GM12878 (cell line): ENCODE measurements around the gene DNASE1L3. TPM values are rescaled to one million over a fixed set of nuclear protein-coding genes. Genes with fewer than 3 reads are reported as not detected.
A peak's percentile ranks its signal among the peaks of the same experiment; 100 is the strongest.

Experiments
- ATAC-seq: fragments of 200-7000 bp; cut with Tn5 transposase; 3 replicates; pipeline ENCODE4 v1.9.1; 2020; ENCODE audit warnings: mild to moderate bottlenecking, moderate library complexity
- BruUV-seq: library from RNA; stranded (reverse); fragments of 400-500 nt; replicated peaks from 2 replicates; lab custom pipeline; 2021; lab: Mats Ljungman, UMichigan
- CTCF ChIA-PET: fragments of 300-600 bp; sonication (Branson Sonifier 250); formaldehyde crosslinking; extraction: SDS; loops from one replicate; lab custom pipeline; 2021; ENCODE audit warnings: inconsistent platforms; lab: Yijun Ruan, JAX
- POLR2A ChIA-PET: fragments of 350-600 bp; formaldehyde crosslinking; extraction: SDS; loops from one replicate; lab custom pipeline; 2021; ENCODE audit warnings: inconsistent platforms; lab: Charles Lee
- RAD21 ChIA-PET: fragments of 300-600 bp; sonication (Branson Sonifier 250); formaldehyde crosslinking; loops from one replicate; lab custom pipeline; 2023; ENCODE audit warnings: antibody characterized with exemption; ENCODE audit not compliant: unreplicated experiment; lab: Charles Lee
- SMC1A ChIA-PET: fragments of 300-600 bp; sonication (Branson Sonifier 250); formaldehyde crosslinking; loops from one replicate; lab custom pipeline; 2023; ENCODE audit not compliant: unreplicated experiment, uncharacterized antibody; lab: Charles Lee
- DNase-seq: peaks from one replicate; pipeline ENCODE4 v3.0.0-alpha.2; 2011; ENCODE audit warnings: low read depth, low spot score
- FAIRE-seq: peaks from 3 replicates; lab custom pipeline; 2011; peaks lifted over from hg19 to GRCh38; lab: Jason Lieb, UNC
- H2AFZ ChIP-seq: 2 replicates; pipeline ENCODE4 v1.6.0; 2011; ENCODE audit warnings: low read depth, low read length, control low read depth; ENCODE audit not compliant: control insufficient read depth
- H3K27ac ChIP-seq: 2 replicates; pipeline ENCODE4 v1.5.1; 2011; ENCODE audit warnings: control low read depth; ENCODE audit not compliant: control insufficient read depth, insufficient read depth
- H3K27me3 ChIP-seq, 2 experiments: replicated peaks in 1 of 2; 2 replicates each; pipeline versions ENCODE4 v1.6.0 to v1.6.1; 2011; ENCODE audit warnings: low read length in 1 of 2; ENCODE audit not compliant: control insufficient read depth in 2 of 2, insufficient read depth in 2 of 2
- H3K36me3 ChIP-seq, 2 experiments: 2 replicates each; pipeline ENCODE4 v1.5.1; 2011; ENCODE audit warnings: low read length in 1 of 2; ENCODE audit not compliant: control insufficient read depth in 2 of 2, insufficient read depth in 2 of 2
- H3K4me1 ChIP-seq: 2 replicates; pipeline ENCODE4 v1.6.1; 2011; ENCODE audit warnings: mild to moderate bottlenecking, low read length, moderate library complexity, mixed read lengths; ENCODE audit not compliant: control insufficient read depth, insufficient read depth
- H3K4me2 ChIP-seq: 2 replicates; pipeline ENCODE4 v1.6.0; 2011; ENCODE audit warnings: control low read depth; ENCODE audit not compliant: control insufficient read depth, insufficient read depth
- H3K4me3 ChIP-seq: fragments of 200-600 bp; sonication (generic); 2 replicates; pipeline ENCODE4 v1.5.1; 2016
- H3K79me2 ChIP-seq: 2 replicates; pipeline ENCODE4 v1.6.0; 2011; ENCODE audit warnings: low read length; ENCODE audit not compliant: control insufficient read depth, insufficient read depth
- H3K9ac ChIP-seq: 2 replicates; pipeline ENCODE4 v1.8.0; 2011; ENCODE audit warnings: low read length, control low read depth, mixed read lengths; ENCODE audit not compliant: control insufficient read depth, insufficient read depth
- H3K9me3 ChIP-seq: replicated peaks from 3 replicates; pipeline ENCODE4 v1.5.1; 2011; ENCODE audit warnings: mild to moderate bottlenecking, low read length; ENCODE audit not compliant: control insufficient read depth, insufficient read depth
- H4K20me1 ChIP-seq: 2 replicates; pipeline ENCODE4 v1.6.0; 2011; ENCODE audit not compliant: control insufficient read depth, insufficient read depth
- CEBPB ChIP-seq, 2 experiments: fragments of 150-350 bp in 1 of 2; IDR thresholded peaks; 2 replicates each; pipeline ENCODE4 v1.6.1; 2012 to 2014; ENCODE audit warnings: low read depth in 2 of 2, low read length in 2 of 2, borderline replicate concordance in 1 of 2, inconsistent platforms in 1 of 2
- NR2F1 ChIP-seq: fragments of 450-650 bp; conservative IDR thresholded peaks from 2 replicates; pipeline ENCODE4 v1.6.1; 2017; ENCODE audit warnings: mild to moderate bottlenecking
- PAX8 ChIP-seq: fragments of 450-650 bp; IDR thresholded peaks from 2 replicates; pipeline ENCODE4 v1.6.1; 2017; ENCODE audit warnings: mild to moderate bottlenecking, moderate library complexity
- STAT3 ChIP-seq: IDR thresholded peaks from 2 replicates; pipeline ENCODE4 v1.6.1; 2011; ENCODE audit warnings: low read depth, low read length, improper control_type of control experiment
- USF1 ChIP-seq: IDR thresholded peaks from 2 replicates; pipeline ENCODE4 v1.6.1; 2011; ENCODE audit warnings: borderline replicate concordance, low read depth, mild to moderate bottlenecking, moderate library complexity, mixed read lengths, low read length; ENCODE audit not compliant: insufficient read depth; ENCODE audit errors: extremely low read length
- WGBS: methylation state at CpG from one replicate; pipeline ENCODE4 v1.1.6; 2016; ENCODE audit warnings: low lambda C conversion rate; ENCODE audit not compliant: insufficient replicate concordance, insufficient coverage; ENCODE audit errors: missing lambda C conversion rate; 5-methylcytosine and 5-hydroxymethylcytosine counted together
- in situ Hi-C: fragments of 300-500 bp; cut with MboI; formaldehyde crosslinking; loops from 9 replicates; pipeline ENCODE4 v1.14.3; 2018; ENCODE audit warnings: mixed read lengths
- intact Hi-C: fragments of 100-400 bp; cut with micrococcal nuclease; formaldehyde crosslinking; loops from one replicate; pipeline ENCODE4 v1.14.2; 2022; ENCODE audit not compliant: unreplicated experiment
- polyA plus RNA-seq, 11 experiments: library from polyadenylated mRNA; depleted of rRNA in 4 of 11; unstranded in 6 of 11; stranded (reverse) in 5 of 11; fragments of >200 nt; fragmentation: Nextera tagmentation in 4 of 11; fragmentation: Illumina TruSeq in 1 of 11; extraction: Ambion mirVana in 4 of 11; extraction: Trizol in 1 of 11; gene quantifications; 1 replicate in 1 of 11; 2 replicates in 10 of 11; pipeline versions ENCODE4 v1.2.1 to v1.2.3, GENCODE V29; 2011 to 2016; ENCODE audit warnings: inconsistent platforms in 2 of 11, missing spikeins in 2 of 11, low read depth in 1 of 11
- total RNA-seq, 4 experiments: library from RNA; depleted of rRNA in 3 of 4; stranded (reverse); fragments of >200 nt in 3 of 4; fragmentation: Illumina TruSeq in 1 of 4; extraction: Trizol in 1 of 4; gene quantifications; 2 replicates each; pipeline versions ENCODE4 v1.2.1 to v1.2.3, GENCODE V29; 2013 to 2021

Gene DNASE1L3
- total and polyA plus RNA-seq, 10 of the 15 experiments (the other 5 are each of a cell fraction or from before 2014, with no cell fraction given), result 3.2 to 72.1 (median 6.3) TPM

DNA sequence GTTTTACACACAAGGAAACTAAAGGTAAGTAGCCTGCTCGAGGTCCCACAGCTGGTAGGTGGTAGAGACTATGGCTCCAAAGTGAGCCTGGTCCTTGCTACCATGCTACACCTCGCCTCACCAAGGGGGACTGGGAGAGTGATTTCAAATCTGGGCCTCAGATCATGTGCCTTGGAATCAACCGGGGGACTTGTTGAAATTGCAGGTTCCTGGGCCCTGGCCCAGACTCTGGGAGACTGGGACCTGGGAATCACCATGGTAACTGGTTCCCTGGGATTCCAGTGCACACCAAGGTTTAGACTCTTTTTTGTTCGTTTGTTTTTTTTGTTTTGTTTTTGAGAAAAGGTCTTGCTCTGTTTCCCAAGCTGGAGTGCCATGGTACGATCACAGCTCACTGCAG, 21.1 kb downstream of the DNASE1L3 start (continued):
- TF ChIP-seq PAX8, result no peak
- no peak for TF ChIP-seq USF1

DNA sequence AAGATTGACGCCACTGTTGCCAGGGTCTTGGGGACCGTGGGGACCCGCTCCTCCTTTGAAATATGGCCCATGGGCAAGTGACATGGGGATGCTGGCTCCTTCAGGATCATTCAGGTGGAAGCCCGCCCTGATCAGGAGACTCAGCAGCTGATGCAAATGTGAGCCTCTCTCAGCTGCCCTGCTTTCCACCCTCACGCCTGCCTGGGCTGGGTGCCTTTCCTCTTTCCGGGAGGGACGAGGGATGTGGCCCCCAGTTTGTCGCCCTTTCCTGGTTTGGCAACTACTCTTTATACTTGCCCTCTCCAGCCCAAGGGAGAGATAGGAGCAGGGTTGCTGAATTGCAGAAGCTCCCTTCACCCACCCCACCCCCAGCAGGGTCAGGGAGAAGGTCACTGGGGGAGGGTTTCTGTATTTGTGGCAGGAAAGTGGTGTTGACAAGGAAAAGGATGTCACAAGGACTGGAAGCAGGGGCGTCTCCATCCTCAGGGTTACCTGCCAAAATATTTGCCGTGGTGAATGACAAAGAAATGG, 21.8 kb downstream of the DNASE1L3 start:
- Histone ChIP-seq H3K4me1 (peaks cover 3% of the 10 kb centered on the region; the same call in 1 of the 2 replicates), H2AFZ (no peak overlapping the region), H3K4me3 (no peak overlapping the region), H3K27ac (no peak overlapping the region), H3K27me3 (no peaks in the 10 kb centered on the region), H3K79me2 (no peaks in the 10 kb centered on the region), H3K4me2 (no peak overlapping the region), H3K9ac (no peak overlapping the region), H3K36me3 (peaks cover 1 to 6% of the 10 kb centered on the region in 2 experiments; a peak in 2 of 4 replicates), H3K9me3 (peaks cover 7% of the 10 kb centered on the region; the same call in 2 of the 3 replicates), H4K20me1 (no peaks in the 10 kb centered on the region)
- TF ChIP-seq STAT3 (no peak), NR2F1 (peak; percentile 64; the same call in 1 of the 2 replicates), CEBPB (IDR thresholded peaks at IDR 0.05; ENCODE audit: borderline replicate concordance in 1 of 2, low read depth in 2 of 2, low read length in 2 of 2) (no peak)
- no peak for FAIRE-seq
- POLR2A ChIA-PET, result interaction anchor here (0.8 to 2.0 kb wide), 6 partner anchors 19 to 117 kb away, joined by 3 to 11 read pairs (median 4); partner anchors contain the start of genes HTD2 and RPP14
- CTCF ChIA-PET, result interaction anchor here (1.0 to 25.2 kb wide), 21 partner anchors 11 to 442 kb away, joined by 3 to 655 read pairs (median 5); partner anchors contain the start of genes ABHD6, DNASE1L3, FLNB and HTD2
- RAD21 ChIA-PET, result interaction anchor here (1.2 to 6.6 kb wide), 16 partner anchors 8 to 161 kb away, joined by 3 to 141 read pairs (median 12); partner anchors contain the start of genes ABHD6, HTD2 and RPP14
- no peak for ATAC-seq
- DNase-seq, result no peak
- BruUV-seq, result no TSS peak
- SMC1A ChIA-PET, result interaction anchor here (0.9 to 9.6 kb wide), 21 partner anchors 11 to 240 kb away, joined by 3 to 191 read pairs (median 11); partner anchors contain the start of genes ABHD6, HTD2 and RPP14
- in situ Hi-C loops, result loop anchor here (5.0 to 10.0 kb wide), 3 partner anchors 33 to 436 kb away; no protein-coding TSS in a partner anchor
- 54% methylated on average over 8 of the region's 10 CpGs for WGBS
- intact Hi-C loops, result loop anchor here (5.0 kb wide), 1 partner anchor 223 kb away; no protein-coding TSS in a partner anchor
